Measurements from ENCODE around the gene PSMB7.

The PSMB7 gene

GRCh38 chr9:124399323-124399967 lies 15.8 kb downstream of the PSMB7 start:
- Histone ChIP-seq H3K9me3 (ENCODE audit: control insufficient read depth, low read length) (no peaks in the 10 kb centered on the region), H3K27me3 (ENCODE audit: control insufficient read depth, insufficient read depth, low read length) (no peaks in the 10 kb centered on the region), H3K4me3 (ENCODE audit: low read length) (no peak overlapping the region), H3K36me3 (ENCODE audit: control insufficient read depth, insufficient read depth, low read length) (no peaks in the 10 kb centered on the region), H3K9ac (ENCODE audit: low read length) (no peak overlapping the region), H3K4me1 (ENCODE audit: control insufficient read depth, insufficient read depth, low read length) (peaks cover 5% of the 10 kb centered on the region)

- no peaks in the 10 kb centered on the region for H3K27me3 ChIP-seq (ENCODE audit: control insufficient read depth, insufficient read depth, low read length)
- no peaks in the 10 kb centered on the region for H3K36me3 ChIP-seq (ENCODE audit: control insufficient read depth, insufficient read depth, low read length)
- no peaks in the 10 kb centered on the region for H3K9me3 ChIP-seq (ENCODE audit: control insufficient read depth, low read length)
- no peak overlapping the region for H3K4me3 ChIP-seq (ENCODE audit: low read length)
- no peak overlapping the region for H3K9ac ChIP-seq (ENCODE audit: low read length)
- H3K4me1 ChIP-seq (ENCODE audit: control insufficient read depth, insufficient read depth, low read length) = peaks cover 5% of the 10 kb centered on the region
Measured at GRCh38 chr9:124398191-124398935, 16.9 kb downstream of the PSMB7 start.

- no peaks in the 10 kb centered on the region for H3K9me3 ChIP-seq (ENCODE audit: control insufficient read depth, low read length)
- peaks cover 25% of the 10 kb centered on the region for H3K4me1 ChIP-seq (ENCODE audit: control insufficient read depth, insufficient read depth, low read length)
Measured at GRCh38 chr9:124395826-124396225, 19.4 kb downstream of the PSMB7 start.

GRCh38 chr9:124394596-124394995 lies 20.6 kb downstream of the PSMB7 start:
- peaks cover 30% of the 10 kb centered on the region for H3K4me1 ChIP-seq (ENCODE audit: control insufficient read depth, insufficient read depth, low read length)
- no peaks in the 10 kb centered on the region for H3K9me3 ChIP-seq (ENCODE audit: control insufficient read depth, low read length)
- no peak overlapping the region for H3K4me3 ChIP-seq (ENCODE audit: low read length)
- H3K9ac ChIP-seq (ENCODE audit: low read length) = no peak overlapping the region
- H3K27me3 ChIP-seq (ENCODE audit: control insufficient read depth, insufficient read depth, low read length) = no peaks in the 10 kb centered on the region
- H3K36me3 ChIP-seq (ENCODE audit: control insufficient read depth, insufficient read depth, low read length) = no peaks in the 10 kb centered on the region

More at GRCh38 chr9:124395826-124396225, 19.4 kb downstream of the PSMB7 start:
- H3K36me3 ChIP-seq (ENCODE audit: control insufficient read depth, insufficient read depth, low read length) = no peaks in the 10 kb centered on the region
- H3K27me3 ChIP-seq (ENCODE audit: control insufficient read depth, insufficient read depth, low read length) = no peaks in the 10 kb centered on the region
- no peak overlapping the region for H3K4me3 ChIP-seq (ENCODE audit: low read length)
- H3K9ac ChIP-seq (ENCODE audit: low read length) = no peak overlapping the region

GRCh38 chr9:124394167-124394566 lies 21.1 kb downstream of the PSMB7 start:
- no peaks in the 10 kb centered on the region for H3K27me3 ChIP-seq (ENCODE audit: control insufficient read depth, insufficient read depth, low read length)
- H3K9me3 ChIP-seq (ENCODE audit: control insufficient read depth, low read length) = no peaks in the 10 kb centered on the region
- no peak overlapping the region for H3K4me3 ChIP-seq (ENCODE audit: low read length)
- peaks cover 30% of the 10 kb centered on the region for H3K4me1 ChIP-seq (ENCODE audit: control insufficient read depth, insufficient read depth, low read length)
- H3K9ac ChIP-seq (ENCODE audit: low read length) = no peak overlapping the region
- H3K36me3 ChIP-seq (ENCODE audit: control insufficient read depth, insufficient read depth, low read length) = no peaks in the 10 kb centered on the region

GRCh38 chr9:124392871-124393460 lies 22.3 kb downstream of the PSMB7 start:
- Histone ChIP-seq H3K36me3 (ENCODE audit: control insufficient read depth, insufficient read depth, low read length) (no peaks in the 10 kb centered on the region), H3K4me1 (ENCODE audit: control insufficient read depth, insufficient read depth, low read length) (peaks cover 35% of the 10 kb centered on the region), H3K27me3 (ENCODE audit: control insufficient read depth, insufficient read depth, low read length) (no peaks in the 10 kb centered on the region), H3K9ac (ENCODE audit: low read length) (no peak overlapping the region), H3K4me3 (ENCODE audit: low read length) (no peak overlapping the region), H3K9me3 (ENCODE audit: control insufficient read depth, low read length) (no peaks in the 10 kb centered on the region)

GRCh38 chr9:124392254-124392870 lies 22.9 kb downstream of the PSMB7 start:
- no peaks in the 10 kb centered on the region for H3K9me3 ChIP-seq (ENCODE audit: control insufficient read depth, low read length)
- H3K4me3 ChIP-seq (ENCODE audit: low read length) = no peak overlapping the region
- no peak overlapping the region for H3K9ac ChIP-seq (ENCODE audit: low read length)
- no peaks in the 10 kb centered on the region for H3K36me3 ChIP-seq (ENCODE audit: control insufficient read depth, insufficient read depth, low read length)
- peaks cover 35% of the 10 kb centered on the region for H3K4me1 ChIP-seq (ENCODE audit: control insufficient read depth, insufficient read depth, low read length)
- no peaks in the 10 kb centered on the region for H3K27me3 ChIP-seq (ENCODE audit: control insufficient read depth, insufficient read depth, low read length)

GRCh38 chr9:124390794-124391658 lies 24.2 kb downstream of the PSMB7 start:
- Histone ChIP-seq H3K27me3 (ENCODE audit: control insufficient read depth, insufficient read depth, low read length) (no peaks in the 10 kb centered on the region), H3K9me3 (ENCODE audit: control insufficient read depth, low read length) (no peaks in the 10 kb centered on the region), H3K4me1 (ENCODE audit: control insufficient read depth, insufficient read depth, low read length) (peaks cover 40% of the 10 kb centered on the region), H3K9ac (ENCODE audit: low read length) (no peak overlapping the region), H3K4me3 (ENCODE audit: low read length) (no peak overlapping the region), H3K36me3 (ENCODE audit: control insufficient read depth, insufficient read depth, low read length) (no peaks in the 10 kb centered on the region)

GRCh38 chr9:124389146-124389939 lies 25.9 kb downstream of the PSMB7 start:
- H3K9me3 ChIP-seq (ENCODE audit: control insufficient read depth, low read length) = no peaks in the 10 kb centered on the region

GRCh38 chr9:124388275-124389048 lies 26.8 kb downstream of the PSMB7 start:
- Histone ChIP-seq H3K36me3 (ENCODE audit: control insufficient read depth, insufficient read depth, low read length) (no peaks in the 10 kb centered on the region), H3K4me1 (ENCODE audit: control insufficient read depth, insufficient read depth, low read length) (peaks cover 45% of the 10 kb centered on the region), H3K9me3 (ENCODE audit: control insufficient read depth, low read length) (no peaks in the 10 kb centered on the region), H3K9ac (ENCODE audit: low read length) (no peak overlapping the region), H3K27me3 (ENCODE audit: control insufficient read depth, insufficient read depth, low read length) (no peaks in the 10 kb centered on the region), H3K4me3 (ENCODE audit: low read length) (no peak overlapping the region)

More at GRCh38 chr9:124389146-124389939, 25.9 kb downstream of the PSMB7 start:
- Histone ChIP-seq H3K27me3 (ENCODE audit: control insufficient read depth, insufficient read depth, low read length) (no peaks in the 10 kb centered on the region), H3K4me1 (ENCODE audit: control insufficient read depth, insufficient read depth, low read length) (peaks cover 45% of the 10 kb centered on the region), H3K36me3 (ENCODE audit: control insufficient read depth, insufficient read depth, low read length) (no peaks in the 10 kb centered on the region), H3K4me3 (ENCODE audit: low read length) (no peak overlapping the region), H3K9ac (ENCODE audit: low read length) (no peak overlapping the region)
